Measurements from ENCODE around the gene CAND2.
"Not testable (repeated sequence)": the region's sequence is repeated elsewhere in the genome, so short reads cannot be mapped to it uniquely, and the experiment has no call there.

Gene CAND2

GRCh38 chr3:12832350-12833221 is 36.1 kb downstream of the CAND2 start:
- DNase-seq, result no peak

- no peak for DNase-seq
Measured at GRCh38 chr3:12833222-12834161, 37.0 kb downstream of the CAND2 start.

DNA sequence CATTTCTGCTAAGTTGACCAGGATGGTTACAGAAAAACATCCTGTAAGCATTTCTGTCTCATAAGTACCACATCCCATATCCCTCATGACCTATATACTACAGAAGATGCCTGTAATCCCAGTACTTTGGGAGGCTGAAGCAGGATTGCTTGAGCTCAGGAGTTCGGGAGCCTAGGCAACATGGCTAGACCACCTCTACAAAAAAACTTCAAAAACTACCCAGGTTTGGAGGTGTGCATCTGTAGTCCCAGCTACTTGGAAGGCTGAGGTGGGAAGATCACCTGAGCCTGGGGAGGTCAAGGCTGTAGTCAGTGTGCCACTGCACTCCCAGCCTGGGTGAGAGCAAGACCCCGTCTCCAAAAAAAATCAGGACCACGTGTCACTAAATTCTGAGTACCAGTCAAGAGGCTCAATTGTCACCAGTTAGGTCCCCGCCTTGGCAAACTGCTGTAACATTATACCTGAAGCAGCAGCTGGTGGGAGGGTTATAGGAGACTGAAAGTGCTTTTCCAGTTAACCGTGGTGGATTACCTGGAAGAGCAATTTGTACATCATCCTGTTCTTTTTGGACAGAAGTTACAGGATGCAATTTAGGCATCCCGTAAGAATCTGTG is 38.7 kb downstream of the CAND2 start:
- DNase-seq, result no peak

DNA sequence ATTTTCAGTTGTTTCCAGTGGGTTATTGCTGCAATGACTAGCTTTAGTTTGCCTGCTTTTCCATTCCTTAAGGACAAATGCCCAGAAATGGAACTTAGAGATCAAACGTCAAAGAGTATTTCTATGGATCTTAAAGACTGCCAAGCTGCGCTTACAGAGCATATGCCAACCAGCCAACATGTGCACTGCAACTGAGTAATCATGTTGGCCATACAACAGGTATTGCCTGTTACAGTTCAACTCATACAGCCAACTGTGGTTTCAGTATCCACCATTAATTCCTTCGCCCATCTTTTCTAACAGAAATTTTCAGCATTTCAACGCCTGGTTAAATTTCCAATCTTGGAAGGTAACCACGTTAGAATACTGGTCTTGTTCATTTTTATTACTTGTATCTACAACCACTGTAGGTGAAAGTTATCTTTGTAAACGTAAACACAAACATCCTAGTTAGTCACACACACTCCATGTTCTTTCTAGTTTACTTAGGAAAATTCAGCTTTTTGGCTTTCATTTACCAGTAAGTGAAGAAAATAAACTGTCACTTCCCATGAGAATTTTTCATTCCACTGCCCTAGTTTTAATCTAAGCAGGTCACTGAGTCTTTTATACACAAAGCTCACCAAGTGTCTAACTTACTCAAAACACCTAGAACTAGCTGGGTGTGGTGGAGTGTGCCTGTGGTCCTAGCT is 41.0 kb downstream of the CAND2 start:
- no peak for DNase-seq

- DNase-seq, result no peak
Measured at GRCh38 chr3:12838179-12838965, 41.9 kb downstream of the CAND2 start.

- DNase-seq, result no peak
Measured at GRCh38 chr3:12839156-12839946, 42.9 kb downstream of the CAND2 start.

DNA sequence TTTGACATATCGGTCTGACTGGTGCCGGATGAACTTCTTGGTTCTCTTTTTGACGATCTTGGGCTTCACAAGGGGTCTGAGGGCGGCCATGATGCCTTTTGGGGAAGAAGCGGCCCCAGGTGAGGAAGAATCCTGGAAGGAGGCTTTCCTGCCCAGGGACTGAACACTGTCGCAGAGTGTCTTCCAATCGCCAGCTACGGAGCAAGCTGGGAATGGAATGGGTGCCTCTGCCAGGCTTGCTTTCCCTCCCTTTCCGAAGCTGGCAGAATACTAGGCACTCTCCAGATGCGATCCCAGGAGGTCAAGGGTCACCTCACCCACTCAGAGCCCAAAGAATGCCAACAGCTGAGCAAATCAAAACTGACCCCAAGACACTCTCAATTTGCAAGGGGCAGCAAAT is 43.7 kb downstream of the CAND2 start:
- not testable (repeated sequence) for DNase-seq

GRCh38 chr3:12840591-12841148 is 44.2 kb downstream of the CAND2 start:
- no peak for DNase-seq

- DNase-seq, result peak; percentile 84
Measured at GRCh38 chr3:12841149-12841969, 44.9 kb downstream of the CAND2 start, which contains the start of gene RPL32. TSS of gene RPL32 (minus strand) at chr3:12841565. CDS start at chr3:12840237, 1,328 bp downstream.

GRCh38 chr3:12841970-12842328 is 45.5 kb downstream of the CAND2 start:
- DNase-seq, result no peak

DNA sequence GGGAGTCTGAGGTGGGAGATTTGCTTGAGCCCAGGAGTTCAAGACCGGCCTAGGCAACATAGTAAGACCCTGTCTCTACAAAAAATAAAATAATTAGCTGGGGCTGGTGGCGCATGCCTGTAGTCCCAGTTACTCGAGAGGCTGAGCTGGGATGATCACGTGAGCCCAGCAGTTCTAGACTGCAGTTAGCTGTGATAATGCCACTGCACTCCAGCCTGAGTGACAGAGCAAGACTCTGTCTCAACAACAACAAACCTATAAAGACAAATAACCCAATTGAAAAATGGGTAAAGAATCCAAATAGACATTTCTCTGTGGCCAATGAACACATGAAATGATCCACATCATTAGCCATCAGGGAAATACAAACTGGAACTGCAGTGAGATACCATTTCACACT is 46.0 kb downstream of the CAND2 start:
- no peak for DNase-seq

DNA sequence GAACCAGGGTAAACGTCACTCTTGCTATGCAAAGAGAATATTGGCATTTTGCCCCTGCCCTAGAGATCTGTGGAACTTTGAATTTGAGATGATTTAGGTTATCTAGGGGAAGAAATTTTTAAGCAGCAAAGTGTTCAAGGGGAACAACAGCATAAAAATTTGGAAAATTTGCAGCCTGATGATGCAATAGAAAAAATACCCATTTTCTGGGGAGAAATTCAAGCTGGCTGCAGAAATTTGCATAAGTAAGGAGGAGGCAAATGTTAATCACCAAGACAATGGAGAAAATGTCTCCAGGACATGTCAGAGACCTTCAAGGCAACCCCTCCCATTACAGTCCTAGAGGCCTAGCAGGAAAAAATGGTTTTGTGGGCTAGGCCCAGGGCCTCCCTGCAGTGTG is 49.3 kb downstream of the CAND2 start:
- no peak for DNase-seq

DNA sequence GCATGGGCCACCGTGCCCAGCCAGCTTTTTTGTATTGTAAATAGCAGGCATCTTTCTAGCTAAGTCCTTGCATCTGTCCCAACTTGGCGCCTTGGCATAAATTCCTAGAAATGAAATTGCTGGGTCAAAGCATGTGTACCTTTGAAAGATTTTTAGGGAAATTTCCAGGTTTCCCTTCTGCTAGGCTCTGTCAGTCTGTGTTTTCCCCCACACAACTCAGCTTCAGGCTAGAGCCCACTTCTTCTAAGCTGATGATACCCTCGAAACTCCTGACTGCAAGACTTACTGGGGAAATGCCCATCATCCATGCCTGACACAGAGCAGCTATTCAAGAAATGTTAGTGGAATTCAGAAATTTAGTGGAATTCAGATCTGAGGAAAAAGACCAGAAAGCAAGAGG is 55.7 kb downstream of the CAND2 start:
- DNase-seq, result no peak

- DNase-seq, result not testable (repeated sequence)
Measured at GRCh38 chr3:12853847-12854246, 57.4 kb downstream of the CAND2 start.

DNA sequence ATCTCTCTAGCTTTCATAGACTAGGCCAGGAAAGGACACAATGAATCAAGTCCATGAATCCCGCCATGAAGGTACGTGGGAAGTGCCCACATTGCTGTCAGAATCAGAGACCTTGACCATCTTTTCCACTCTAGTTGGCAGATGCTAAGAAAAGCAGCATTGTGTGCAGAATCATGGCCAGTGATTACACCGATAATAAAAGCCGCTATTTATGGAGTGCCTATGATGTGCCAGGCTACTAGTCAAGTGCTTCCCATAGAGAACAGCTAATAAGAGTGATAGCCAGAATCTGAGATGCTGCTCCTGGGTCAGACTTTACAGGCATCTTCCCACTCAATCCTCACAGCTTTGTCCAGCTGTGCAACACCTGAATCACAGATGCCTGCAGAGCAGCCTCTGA is 58.1 kb downstream of the CAND2 start:
- DNase-seq, result no peak

- no peak for DNase-seq
Measured at GRCh38 chr3:12856626-12857025, 60.1 kb downstream of the CAND2 start.

- DNase-seq, result no peak
Measured at GRCh38 chr3:12859840-12860239, 63.4 kb downstream of the CAND2 start.

DNA sequence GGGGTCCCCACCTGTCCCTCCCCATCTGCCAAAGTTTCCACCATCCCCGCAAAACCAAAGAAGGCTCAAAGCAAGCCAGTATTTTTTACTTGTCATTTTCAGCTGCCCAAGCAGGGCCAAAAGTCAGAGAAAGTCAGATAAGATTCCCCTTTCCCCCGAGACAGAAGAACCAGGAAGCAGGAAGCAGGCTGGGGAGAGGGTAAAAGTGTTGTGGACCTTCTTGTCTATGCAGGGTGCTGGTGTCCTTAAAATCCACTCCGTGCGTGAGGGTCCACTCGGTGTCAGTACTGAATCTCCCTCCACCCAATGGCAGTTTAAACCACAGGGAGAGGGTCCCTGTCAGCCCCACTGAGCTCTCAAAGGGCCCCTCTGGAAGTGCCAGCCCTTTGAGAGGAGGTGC is 65.1 kb downstream of the CAND2 start:
- no peak for DNase-seq

- DNase-seq, result no peak
Measured at GRCh38 chr3:12862387-12862786, 65.9 kb downstream of the CAND2 start.

DNA sequence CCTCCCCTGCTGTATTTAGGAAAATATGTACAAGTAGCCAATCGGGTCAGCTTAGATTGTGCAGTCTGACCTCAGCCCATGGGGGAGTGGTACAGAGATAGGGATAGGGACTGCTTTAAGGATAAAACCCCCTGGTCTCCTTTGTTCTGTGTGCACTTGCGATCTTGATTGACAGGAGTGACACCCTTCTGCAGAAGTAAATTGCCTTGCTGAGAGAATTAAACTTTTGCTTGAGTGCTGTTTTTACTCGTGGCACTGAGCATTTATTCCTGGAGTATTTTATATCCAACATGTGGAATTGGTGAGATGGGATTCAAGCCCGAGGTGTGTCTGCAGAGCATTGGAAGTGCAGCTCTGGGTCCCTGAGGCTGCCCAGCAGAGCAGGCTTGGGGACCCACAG is 68.8 kb downstream of the CAND2 start:
- DNase-seq, result no peak

Data from CD4-positive, alpha-beta T cell treated with Interferon gamma for 1 hour (primary cell).